Kidney capillary endothelial cell (primary cell): ENCODE results near the gene CCDC124.

Source experiments
- DNase-seq: peaks from one replicate; pipeline ENCODE4 v3.0.0-alpha.2; 2018; ENCODE audit warnings: low spot score

The CCDC124 gene

GRCh38 chr19:17953316-17953801 is 20.5 kb downstream of the CCDC124 start:
- DNase-seq: no peak

DNA sequence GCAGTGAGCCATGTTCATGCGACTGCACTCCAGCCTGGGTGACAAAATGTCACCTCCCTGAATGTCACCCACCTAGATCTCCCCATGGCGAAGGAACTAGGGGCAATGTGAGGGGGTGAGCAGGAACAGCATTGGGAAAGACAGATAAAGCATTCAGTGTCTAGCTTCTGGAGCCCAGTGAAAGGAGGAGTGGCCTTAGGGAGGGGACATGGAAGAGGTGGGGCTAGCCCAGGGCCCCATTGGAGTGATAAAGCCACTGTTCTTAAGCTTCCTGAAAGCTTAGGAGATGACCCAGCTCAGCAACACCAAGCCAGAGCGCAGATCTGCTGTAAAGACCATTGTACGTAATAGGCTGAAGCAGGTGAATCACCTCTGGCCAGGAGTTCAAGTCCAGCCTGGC is 21.1 kb downstream of the CCDC124 start:
- DNase-seq: no peak

DNA sequence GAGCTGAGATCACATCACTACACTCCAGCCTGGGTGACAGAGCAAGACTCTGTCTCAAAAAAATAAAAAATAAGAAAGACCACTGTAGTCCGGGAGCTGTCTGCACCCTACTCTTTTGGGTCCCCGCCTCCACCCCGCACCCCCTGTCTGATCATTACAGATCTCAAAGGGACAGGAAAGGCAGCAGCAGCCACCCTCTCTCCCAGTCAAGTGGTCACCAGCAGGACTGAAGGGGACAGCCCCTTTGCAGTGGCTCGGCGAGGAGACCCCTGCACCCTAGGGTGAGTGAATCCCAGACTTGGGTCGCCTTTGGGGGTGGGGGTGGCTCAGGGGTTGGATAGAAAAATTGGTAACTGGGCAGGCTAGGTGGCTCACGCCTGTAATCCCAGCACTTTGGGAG is 21.6 kb downstream of the CCDC124 start:
- DNase-seq: no peak

- no peak for DNase-seq
Observed at GRCh38 chr19:17957149-17957849, 24.5 kb downstream of the CCDC124 start.

DNA sequence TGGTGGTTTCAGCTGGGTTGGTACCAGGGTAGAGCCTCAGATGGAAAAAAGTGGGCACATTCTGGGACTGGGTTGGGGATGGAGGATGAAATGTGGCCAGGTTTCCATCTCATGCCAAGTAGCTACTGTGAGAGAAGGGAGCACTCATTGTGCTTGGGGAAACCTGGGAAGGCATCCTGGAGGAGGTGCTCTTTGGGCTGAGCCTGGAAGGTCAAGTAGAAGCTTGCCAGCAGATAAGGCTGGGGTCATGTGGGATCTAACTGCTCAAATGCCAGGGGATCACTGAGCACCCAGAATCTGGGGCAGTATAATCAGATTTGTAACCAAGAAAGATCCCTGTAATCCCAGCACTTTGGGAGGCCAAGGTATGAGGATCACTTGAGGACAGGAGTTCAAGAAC is 25.1 kb downstream of the CCDC124 start:
- DNase-seq: no peak

DNA sequence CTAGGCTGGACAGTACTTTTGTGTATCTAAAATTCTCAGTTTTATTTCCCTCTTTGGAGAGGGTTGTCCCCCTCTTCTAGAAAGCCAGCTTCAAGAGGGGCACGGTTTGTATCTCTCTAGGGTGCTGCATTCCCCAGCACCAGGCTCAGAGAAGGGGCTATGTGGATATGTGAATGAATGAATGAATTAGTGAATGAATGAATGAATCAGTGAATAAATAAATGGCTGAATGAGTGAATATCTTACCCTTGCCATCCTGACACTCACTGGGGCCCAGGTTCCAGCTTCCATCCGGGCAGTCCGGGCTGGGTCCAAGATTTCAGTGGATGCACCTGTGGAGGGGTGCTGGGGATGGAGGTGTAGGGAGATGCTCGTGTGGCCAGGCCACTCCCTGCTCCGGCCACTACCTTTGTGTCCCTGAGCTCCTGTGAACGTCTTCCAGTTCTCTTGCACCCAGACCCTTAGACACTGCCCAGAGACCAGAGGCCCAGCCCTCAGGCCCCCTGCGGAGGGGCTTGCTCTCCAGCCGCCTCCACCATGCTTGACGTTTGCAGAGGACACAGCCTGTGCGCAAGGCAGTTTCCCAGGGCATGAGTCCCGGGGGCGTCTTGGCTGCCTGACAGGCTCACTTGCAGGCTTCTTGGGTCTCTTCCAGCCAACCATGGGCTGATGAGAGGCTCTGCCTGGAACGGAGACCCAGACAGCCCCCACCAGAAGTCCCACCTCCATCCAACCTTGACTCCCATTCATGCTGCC is 31.3 kb downstream of the CCDC124 start:
- no peak for DNase-seq

DNA sequence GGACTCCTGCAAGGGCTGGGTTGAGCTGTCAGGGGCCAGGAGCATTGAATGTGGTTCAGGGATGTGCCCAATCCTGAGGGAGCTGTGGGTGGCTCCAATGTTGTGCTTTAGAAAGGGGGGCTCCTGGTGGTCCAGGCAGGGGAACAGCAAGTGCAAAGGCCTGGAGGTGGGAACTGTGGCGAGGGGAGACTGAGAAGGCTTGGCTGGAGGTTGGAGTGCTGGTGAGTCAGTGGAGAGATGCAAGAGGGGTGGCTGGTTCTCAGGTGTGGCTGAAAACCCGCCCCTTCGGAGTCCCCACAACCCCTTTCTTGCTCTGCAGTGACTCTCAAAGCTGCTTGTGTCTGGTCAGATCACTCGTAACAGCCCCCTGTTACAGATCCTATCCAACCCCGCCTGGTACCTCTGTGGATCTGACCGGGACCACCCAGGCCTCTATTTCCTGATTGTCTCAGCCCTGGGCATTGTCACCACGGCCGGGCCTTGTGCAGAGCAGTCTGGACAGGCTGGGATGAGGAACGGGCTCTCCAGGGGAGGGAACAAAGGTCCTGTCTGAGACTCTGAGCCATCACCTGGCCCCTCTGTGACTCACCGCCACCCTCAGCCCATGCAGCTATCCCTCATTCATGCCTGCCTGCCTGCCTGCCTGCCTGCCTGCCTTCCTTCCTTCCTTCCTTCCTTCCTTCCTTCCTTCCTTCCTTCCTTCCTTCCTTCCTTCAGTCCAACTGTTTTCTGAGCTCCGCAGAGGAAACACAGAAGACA is 32.7 kb downstream of the CCDC124 start:
- DNase-seq: no peak

GRCh38 chr19:17966129-17966483 is 33.3 kb downstream of the CCDC124 start:
- no peak for DNase-seq

- DNase-seq: no peak
Observed at GRCh38 chr19:17966550-17967256, 33.9 kb downstream of the CCDC124 start, which contains the start of gene KCNN1. KCNN1 (plus strand) TSS chr19:17967107; CDS start chr19:17973889, 6,782 bp downstream.

DNA sequence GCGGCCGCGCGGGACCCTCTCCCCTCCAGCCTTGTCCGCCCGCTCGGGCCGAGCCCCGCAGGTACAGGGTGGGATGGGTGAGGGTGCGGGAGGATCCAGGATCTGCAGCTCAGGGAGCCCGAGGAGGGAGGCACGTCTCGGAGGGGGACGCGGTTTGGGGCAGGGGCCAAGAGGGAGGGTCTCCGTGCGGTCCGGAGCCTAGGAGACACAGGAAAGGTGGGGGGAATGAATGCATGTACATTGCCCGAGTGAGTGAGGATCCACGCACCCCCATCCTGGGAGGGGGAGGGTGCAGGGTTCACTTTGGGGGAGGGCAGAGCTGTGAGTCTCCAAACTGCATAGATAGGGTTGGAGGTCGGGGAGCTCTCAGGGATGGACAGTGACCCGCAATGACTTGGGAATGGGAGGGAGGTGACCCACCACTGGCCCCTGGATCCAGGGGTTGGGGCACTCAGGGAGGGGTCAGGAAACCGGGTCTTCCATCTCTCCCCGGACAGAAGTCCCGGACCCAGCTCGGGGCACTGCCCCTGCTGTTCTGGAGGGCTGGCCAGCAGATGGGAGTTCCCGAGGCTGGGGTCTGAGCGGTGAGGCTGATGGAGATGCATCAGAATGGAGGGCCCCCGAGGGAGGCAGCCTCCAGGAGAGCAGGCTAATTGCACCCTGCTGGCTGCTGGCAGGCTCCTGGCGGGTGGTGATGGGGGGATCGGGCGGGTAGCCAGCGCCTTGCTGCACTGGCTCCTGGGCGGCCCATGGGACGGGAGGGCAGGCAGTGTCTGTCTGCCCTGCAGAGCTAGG is 34.6 kb downstream of the CCDC124 start:
- DNase-seq: no peak

- DNase-seq: no peak
Observed at GRCh38 chr19:17968362-17968761, 35.5 kb downstream of the CCDC124 start.

DNA sequence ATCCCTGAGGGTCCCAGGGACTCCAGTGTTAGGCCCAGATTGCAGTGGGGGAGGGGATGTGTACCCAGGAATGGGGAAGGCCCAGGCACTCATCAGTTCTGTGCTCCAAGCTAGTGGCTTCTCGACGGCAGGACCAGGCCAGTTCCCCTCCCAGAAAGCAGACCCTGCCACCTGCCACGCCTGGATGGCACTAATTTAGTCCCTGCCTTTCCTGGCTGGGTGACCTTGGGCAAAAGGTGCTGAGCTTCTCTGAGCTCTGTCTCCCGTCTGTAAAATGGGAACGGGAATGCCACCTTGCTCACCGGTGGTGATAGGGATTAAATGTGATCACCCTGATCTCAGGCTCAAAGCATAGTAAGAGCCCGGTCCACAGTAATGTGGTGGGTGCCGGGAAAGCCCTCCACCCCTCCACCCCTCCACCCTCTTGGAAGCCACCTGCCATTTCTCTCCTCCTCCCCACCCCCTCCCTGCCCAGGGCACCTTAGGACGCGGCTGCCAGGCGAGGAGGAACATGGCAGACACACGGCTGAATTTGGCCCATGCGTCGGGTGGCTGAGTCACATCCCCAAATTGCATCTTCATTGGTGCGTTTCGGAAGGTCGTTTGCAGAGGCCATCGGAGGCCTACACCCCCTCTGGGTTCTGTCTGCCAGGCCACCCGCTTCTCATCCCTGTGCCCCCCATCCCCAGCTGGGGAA is 36.4 kb downstream of the CCDC124 start:
- DNase-seq: no peak

DNA sequence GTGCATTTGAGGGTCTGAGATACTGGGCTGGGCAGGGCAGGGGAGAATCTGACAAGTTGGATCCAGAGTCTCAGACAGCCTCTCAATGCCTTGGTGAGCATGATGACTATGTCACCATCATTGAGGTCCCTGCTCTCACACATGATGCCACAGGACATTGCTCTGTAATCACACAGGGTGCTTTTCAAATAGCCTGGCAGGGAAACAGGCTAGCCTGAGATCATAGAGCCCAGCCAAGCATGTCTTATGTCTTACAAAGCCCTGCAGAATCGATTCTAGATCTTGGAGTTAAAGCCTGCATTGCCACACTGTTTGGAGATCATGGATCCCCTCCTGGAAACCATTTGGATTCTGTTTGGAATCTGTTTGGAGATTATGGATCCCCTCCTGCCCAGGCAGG is 39.4 kb downstream of the CCDC124 start:
- no peak for DNase-seq

DNA sequence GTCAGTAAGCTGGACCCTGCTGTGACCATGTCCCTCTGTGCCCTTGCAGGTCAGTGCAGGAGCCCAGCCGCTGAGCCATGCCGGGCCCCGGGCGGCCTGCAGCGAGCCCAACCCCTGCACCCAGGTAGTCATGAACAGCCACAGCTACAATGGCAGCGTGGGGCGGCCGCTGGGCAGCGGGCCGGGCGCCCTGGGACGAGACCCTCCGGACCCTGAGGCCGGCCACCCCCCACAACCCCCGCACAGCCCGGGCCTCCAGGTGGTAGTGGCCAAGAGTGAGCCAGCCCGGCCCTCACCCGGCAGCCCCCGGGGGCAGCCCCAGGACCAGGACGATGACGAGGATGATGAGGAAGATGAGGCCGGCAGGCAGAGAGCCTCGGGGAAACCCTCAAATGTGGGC is 40.9 kb downstream of the CCDC124 start:
- DNase-seq: no peak

GRCh38 chr19:17974551-17974950 is 41.7 kb downstream of the CCDC124 start:
- DNase-seq: no peak

- no peak for DNase-seq
Observed at GRCh38 chr19:17975032-17975431, 42.2 kb downstream of the CCDC124 start.

DNA sequence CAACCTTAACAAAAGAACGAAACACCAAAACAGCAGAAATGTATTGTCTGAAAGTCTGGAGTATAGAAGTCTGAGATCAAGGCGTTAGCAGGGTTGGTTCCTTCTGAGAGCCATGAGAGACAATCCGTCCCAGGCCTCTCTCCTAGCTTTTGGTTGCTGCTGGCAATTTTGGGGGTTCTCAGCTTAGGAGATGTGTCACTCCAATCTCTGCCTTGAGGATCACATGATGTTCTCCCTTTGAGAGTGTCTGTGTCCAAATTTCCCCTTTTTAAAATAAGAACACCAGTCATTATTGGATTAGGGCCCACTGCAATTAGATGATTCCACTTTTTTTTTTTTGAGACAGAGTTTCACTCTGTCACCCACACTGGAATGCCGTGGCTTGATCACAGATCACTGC is 44.2 kb downstream of the CCDC124 start:
- no peak for DNase-seq

DNA sequence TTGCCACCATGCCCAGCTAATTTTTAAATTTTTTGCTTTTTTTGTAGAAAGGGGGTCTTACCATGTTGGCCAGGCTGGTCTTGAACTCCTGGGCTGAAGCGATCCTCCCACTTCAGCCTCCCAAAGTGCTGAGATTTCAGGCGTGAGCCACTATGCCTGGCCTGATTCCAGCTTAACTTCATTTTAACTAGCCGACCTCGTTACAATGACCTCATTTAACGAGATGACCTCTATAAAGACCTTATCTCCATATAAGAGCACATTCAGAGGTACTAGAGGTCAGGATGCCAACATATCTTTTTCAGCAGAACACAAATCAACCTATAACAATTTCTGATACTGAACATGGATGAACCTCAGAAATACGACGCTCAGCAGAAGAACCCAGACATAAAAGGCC is 44.7 kb downstream of the CCDC124 start:
- no peak for DNase-seq

DNA sequence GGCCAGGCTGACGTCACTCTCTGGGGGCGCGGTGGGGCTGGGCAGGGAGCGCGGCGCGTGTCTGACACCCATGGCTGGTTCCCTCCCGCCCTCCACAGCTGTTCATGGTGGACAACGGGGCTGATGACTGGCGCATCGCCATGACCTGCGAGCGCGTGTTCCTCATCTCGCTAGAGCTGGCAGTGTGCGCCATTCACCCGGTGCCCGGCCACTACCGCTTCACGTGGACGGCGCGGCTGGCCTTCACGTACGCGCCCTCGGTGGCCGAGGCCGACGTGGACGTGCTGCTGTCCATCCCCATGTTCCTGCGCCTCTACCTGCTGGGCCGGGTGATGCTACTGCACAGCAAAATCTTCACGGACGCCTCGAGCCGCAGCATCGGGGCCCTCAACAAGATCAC is 48.8 kb downstream of the CCDC124 start:
- DNase-seq: no peak

DNA sequence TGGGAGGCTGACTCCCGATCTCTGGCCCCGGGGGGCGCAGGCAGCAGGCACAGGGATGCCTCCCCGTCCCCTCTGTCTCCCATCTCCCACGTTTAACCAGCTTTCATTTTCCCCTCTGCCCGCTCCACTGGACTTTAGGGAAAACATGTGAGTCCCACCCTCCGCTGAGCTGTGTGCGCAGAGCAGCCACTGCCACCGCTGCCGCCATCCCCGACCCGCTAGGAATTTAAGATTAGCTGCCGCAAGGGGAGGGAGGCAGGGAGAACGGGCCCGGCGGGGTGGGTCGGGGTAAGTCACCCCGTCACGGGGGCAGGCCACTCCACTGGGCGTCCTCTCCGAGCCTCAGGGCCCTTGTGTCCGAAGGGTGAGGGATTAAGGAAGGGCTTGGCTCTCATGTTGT is 49.6 kb downstream of the CCDC124 start:
- no peak for DNase-seq
